HepG2 (cell line): ENCODE data around the gene LSR. TPM values are rescaled to one million over a fixed set of nuclear protein-coding genes. Genes with fewer than 3 reads are reported as not detected.

Experiments
- ATAC-seq: fragments of 200-7000 bp; cut with Tn5 transposase; 3 replicates; pipeline ENCODE4 v1.9.1; 2020; ENCODE audit warnings: mild to moderate bottlenecking, moderate library complexity
- BruUV-seq: library from RNA; stranded (reverse); fragments of 400-500 nt; replicated peaks from 2 replicates; lab custom pipeline; 2021; lab: Mats Ljungman, UMichigan
- CTCF ChIA-PET: fragments of 300-600 bp; formaldehyde crosslinking; extraction: SDS; loops from one replicate; lab custom pipeline; 2021; ENCODE audit warnings: low total read pairs, inconsistent platforms, low intra/inter-chr PET ratio; lab: Yijun Ruan, JAX
- POLR2A ChIA-PET: fragments of 350-600 bp; sonication (Branson Sonifier 250); formaldehyde crosslinking; loops from one replicate; lab custom pipeline; 2020; ENCODE audit warnings: antibody characterized with exemption, inconsistent platforms; lab: Yijun Ruan, JAX
- DNase-seq: peaks from one replicate; pipeline ENCODE4 v3.0.0-alpha.2; 2015; ENCODE audit warnings: low spot score
- FAIRE-seq: peaks from 3 replicates; lab custom pipeline; 2011; peaks lifted over from hg19 to GRCh38; lab: Jason Lieb, UNC
- H2AFZ ChIP-seq: one replicate; pipeline ENCODE4 v1.6.1; 2011; ENCODE audit warnings: low read length, inconsistent platforms
- H3K27ac ChIP-seq: fragments of 300-600 bp; 3 replicates; pipeline ENCODE4 v1.8.0; 2011; ENCODE audit warnings: mixed run types, mild to moderate bottlenecking, mixed read lengths, low read length, inconsistent platforms; ENCODE audit not compliant: insufficient read depth; ENCODE audit errors: extremely low read length
- H3K27me3 ChIP-seq, 2 experiments: fragments of 200-600 bp in 1 of 2; 2 replicates in 1 of 2; 3 replicates in 1 of 2; pipeline versions ENCODE4 v1.6.0 to v1.8.0; 2011; ENCODE audit warnings: low read length in 2 of 2, mild to moderate bottlenecking in 2 of 2, moderate library complexity in 2 of 2, inconsistent platforms in 1 of 2; ENCODE audit not compliant: insufficient read depth in 2 of 2, control insufficient read depth in 1 of 2
- H3K36me3 ChIP-seq, 2 experiments: fragments of 200-600 bp in 1 of 2; replicated peaks in 1 of 2; 2 replicates in 1 of 2; 3 replicates in 1 of 2; pipeline versions ENCODE4 v1.5.1 to v1.8.0; 2011; ENCODE audit warnings: low read length in 2 of 2, inconsistent platforms in 1 of 2; ENCODE audit not compliant: insufficient read depth in 2 of 2, control insufficient read depth in 1 of 2
- H3K4me1 ChIP-seq: 2 replicates; pipeline ENCODE4 v1.5.1; 2012; ENCODE audit warnings: low read length, inconsistent platforms; ENCODE audit not compliant: insufficient read depth
- H3K4me2 ChIP-seq: 2 replicates; pipeline ENCODE4 v1.6.0; 2011; ENCODE audit warnings: low read depth, low read length, inconsistent platforms
- H3K4me3 ChIP-seq, 3 experiments: fragments of 200-600 bp in 1 of 3; sonication (generic), shearing (Covaris generic) in 1 of 3; replicated peaks in 1 of 3; 2 replicates each; pipeline ENCODE4 v1.5.1; 2011 to 2016; ENCODE audit warnings: low read length in 3 of 3, inconsistent platforms in 2 of 3, low read depth in 2 of 3, mild to moderate bottlenecking in 2 of 3, control low read depth in 1 of 3, mixed read lengths in 1 of 3; ENCODE audit not compliant: insufficient read depth in 1 of 3
- H3K79me2 ChIP-seq: one replicate; pipeline ENCODE4 v1.6.1; 2011; ENCODE audit warnings: low read length, inconsistent platforms; ENCODE audit not compliant: insufficient read depth
- H3K9ac ChIP-seq: 2 replicates; pipeline ENCODE4 v1.6.0; 2011; ENCODE audit warnings: mild to moderate bottlenecking, low read depth, low read length, inconsistent platforms; ENCODE audit not compliant: insufficient read depth
- H3K9me3 ChIP-seq: 2 replicates; pipeline ENCODE4 v1.5.1; 2012; ENCODE audit warnings: mild to moderate bottlenecking, low read length
- H4K20me1 ChIP-seq: 2 replicates; pipeline ENCODE4 v1.6.0; 2011; ENCODE audit warnings: inconsistent platforms, mild to moderate bottlenecking, low read length, moderate library complexity; ENCODE audit not compliant: insufficient read depth
- AGO2 ChIP-seq: fragments of 200-400 bp; formaldehyde crosslinking; optimal IDR thresholded peaks from 2 replicates; pipeline ENCODE3; 2017; ENCODE audit warnings: mild to moderate bottlenecking, low read depth, low read length, moderate library complexity
- HNRNPH1 ChIP-seq: fragments of 200-400 bp; formaldehyde crosslinking; optimal IDR thresholded peaks from 2 replicates; pipeline ENCODE3; 2017; ENCODE audit warnings: mild to moderate bottlenecking, low read depth, low read length
- NFKBIZ ChIP-seq: IDR thresholded peaks from 2 replicates; pipeline ENCODE4 v1.6.1; 2018; ENCODE audit warnings: missing genetic modification reagents, missing compliant biosample characterization
- RNF2 ChIP-seq: fragments of 450-650 bp; conservative IDR thresholded peaks from 2 replicates; pipeline ENCODE4 v1.6.1; 2016; ENCODE audit warnings: low read depth
- TCF7 ChIP-seq: sonication (generic); IDR thresholded peaks from 2 replicates; pipeline ENCODE4 v1.6.1; 2016; ENCODE audit warnings: antibody characterized with exemption, low read depth
- ZNF660 ChIP-seq: sonication (generic); formaldehyde crosslinking; IDR thresholded peaks from 2 replicates; pipeline ENCODE4 v1.5.1; 2020; ENCODE audit warnings: mild to moderate bottlenecking, low read depth, missing genetic modification reagents, borderline replicate concordance
- WGBS: methylation state at CpG from one replicate; pipeline ENCODE4 v1.1.6; 2017; ENCODE audit warnings: low lambda C conversion rate; 5-methylcytosine and 5-hydroxymethylcytosine counted together
- in situ Hi-C: cut with HindIII; loops from 2 replicates; pipeline ENCODE4 v1.10.0; 2017; ENCODE audit warnings: low pct_unique_long_range_greater_than_20kb; ENCODE audit not compliant: extremely low pct_ligation_motif_present
- intact Hi-C: fragments of 100-400 bp; cut with micrococcal nuclease; formaldehyde crosslinking; loops from one replicate; pipeline ENCODE4 v1.10.0; 2022; ENCODE audit not compliant: unreplicated experiment
- polyA plus RNA-seq, 8 experiments: library from polyadenylated mRNA; depleted of rRNA in 3 of 8; stranded (reverse) in 7 of 8; unstranded in 1 of 8; fragments of >200 nt; fragmentation: Illumina TruSeq in 4 of 8; extraction: Trizol in 4 of 8; gene quantifications; 2 replicates each; pipeline versions ENCODE4 v1.2.1 to v1.2.3, GENCODE V29; 2011 to 2016; ENCODE audit warnings: low read depth in 4 of 8, missing spikeins in 1 of 8, mixed read lengths in 1 of 8; ENCODE audit not compliant: insufficient read depth in 1 of 8
- total RNA-seq, 5 experiments: library from RNA; depleted of rRNA; stranded (reverse); fragments of >200 nt; fragmentation: Illumina TruSeq; extraction: Trizol; gene quantifications; 2 replicates each; pipeline ENCODE4 v1.2.3, GENCODE V29; 2016; ENCODE audit warnings: low read depth in 1 of 5
- TF ChIP-seq, protein P1 (sequence below): sonication (generic); formaldehyde crosslinking; IDR thresholded peaks from 2 replicates; pipeline ENCODE4 v1.5.1; 2020; ENCODE audit warnings: mild to moderate bottlenecking, missing genetic modification reagents, moderate library complexity

The LSR gene
- total and polyA plus RNA-seq, 2 of the 13 experiments (the other 11 are each of a cell fraction or from before 2014, with no cell fraction given) = 29.2 to 79.2 TPM

DNA sequence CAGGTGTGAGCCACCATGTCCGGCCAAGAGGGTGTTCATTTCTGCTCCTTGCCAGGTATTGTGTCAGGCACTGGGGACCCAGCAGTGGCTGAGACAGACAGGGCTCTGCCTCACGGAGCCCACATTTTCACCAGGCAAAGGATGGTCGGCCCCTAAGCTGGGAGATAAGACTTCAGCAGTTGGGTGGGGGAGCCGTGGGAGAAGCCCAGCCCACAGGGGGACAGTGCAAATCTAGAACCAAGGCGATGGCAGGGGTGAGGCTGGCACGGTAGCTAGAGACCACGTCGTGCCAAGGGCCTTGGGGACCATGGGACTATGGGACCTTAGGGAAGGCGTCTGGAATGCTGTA is 8.3 kb downstream of the LSR start:
- DNase-seq (no peak), ATAC-seq (no peak), FAIRE-seq (no peak)
- Histone ChIP-seq H3K4me3 (no peak overlapping the region), H3K9ac (no peak overlapping the region), H3K27ac (no peak overlapping the region), H4K20me1 (0 out of 2 replicates have a peak, but pooled peaks cover 3% of the 10 kb centered on the region), H3K9me3 (no peaks in the 10 kb centered on the region), H3K4me2 (no peak overlapping the region), H3K27me3 (no peaks in the 10 kb centered on the region), H3K4me1 (peaks cover 37% of the 10 kb centered on the region), H3K36me3 (peaks cover 13 to 57% of the 10 kb centered on the region in 2 experiments; a peak in 4 of 5 replicates), H3K79me2 (no peaks in the 10 kb centered on the region), H2AFZ (no peak overlapping the region)
- intact Hi-C loops (no loop called here), in situ Hi-C loops (no loop called here)
- no TSS peak for BruUV-seq
- ChIA-PET POLR2A (interaction anchor here (1.6 kb wide), 1 partner anchor 9 kb away, joined by 3 read pairs; no protein-coding TSS in a partner anchor), CTCF (no interaction called here)
- WGBS = 94% methylated on average over 8 of the region's 9 CpGs
- TF ChIP-seq TCF7 (no peak), AGO2 (peak; percentile 68)

DNA sequence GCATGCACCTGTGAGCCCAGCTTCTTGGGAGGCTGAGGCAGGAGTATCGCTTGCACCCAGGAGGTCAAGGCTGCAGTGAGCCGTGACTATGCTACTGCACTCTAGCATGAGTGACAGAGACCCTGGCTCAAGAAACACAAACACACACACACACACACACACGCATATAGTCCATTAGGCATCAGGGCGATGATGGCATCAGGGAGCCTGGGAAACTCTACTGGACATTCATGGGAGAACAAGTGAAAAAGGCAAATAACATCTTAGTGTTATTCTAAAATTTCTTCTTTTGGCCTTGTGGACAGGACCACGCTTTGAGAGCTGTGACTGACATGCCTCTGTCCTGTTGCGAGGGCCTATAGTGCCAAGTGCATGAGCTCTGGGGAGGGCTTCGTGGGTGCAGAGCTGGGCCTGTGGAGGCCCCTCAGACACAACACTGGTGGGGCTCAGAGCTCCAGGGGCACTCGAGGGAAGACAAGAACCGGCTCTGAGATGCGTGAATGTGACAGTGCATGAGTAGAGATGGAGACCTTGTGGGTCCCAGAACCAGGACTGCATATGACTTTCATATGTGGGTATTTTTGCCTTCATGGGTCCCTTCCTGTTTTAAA is 12.0 kb downstream of the LSR start:
- H3K4me3 ChIP-seq = no peak overlapping the region
- CTCF ChIA-PET = no interaction called here
- no peaks in the 10 kb centered on the region for H4K20me1 ChIP-seq
- BruUV-seq = no TSS peak
- no peak overlapping the region for H3K27ac ChIP-seq
- DNase-seq (no peak), FAIRE-seq (no peak), ATAC-seq (no peak)
- no peaks in the 10 kb centered on the region for H3K9me3 ChIP-seq
- POLR2A ChIA-PET = interaction anchor here (1.1 kb wide), 1 partner anchor 11 kb away, joined by 3 read pairs; no protein-coding TSS in a partner anchor
- in situ Hi-C loops = no loop called here
- H3K4me2 ChIP-seq = no peak overlapping the region
- 0 out of 2 replicates have a peak, but pooled peaks cover 12% of the 10 kb centered on the region for H3K4me1 ChIP-seq
- H3K27me3 ChIP-seq = no peaks in the 10 kb centered on the region
- intact Hi-C loops = no loop called here
- H3K9ac ChIP-seq = no peak overlapping the region
- no peak overlapping the region for H2AFZ ChIP-seq
- no peaks in the 10 kb centered on the region for H3K79me2 ChIP-seq
- H3K36me3 ChIP-seq = peaks cover 17 to 66% of the 10 kb centered on the region in 2 experiments; a peak in 4 of 5 replicates
- TF ChIP-seq RNF2 (no peak), NFKBIZ (CRISPR knock-in tag) (no peak), HNRNPH1 (no peak), ZNF660 (CRISPR knock-in tag) (no peak)
- TF ChIP-seq, protein P1, sequence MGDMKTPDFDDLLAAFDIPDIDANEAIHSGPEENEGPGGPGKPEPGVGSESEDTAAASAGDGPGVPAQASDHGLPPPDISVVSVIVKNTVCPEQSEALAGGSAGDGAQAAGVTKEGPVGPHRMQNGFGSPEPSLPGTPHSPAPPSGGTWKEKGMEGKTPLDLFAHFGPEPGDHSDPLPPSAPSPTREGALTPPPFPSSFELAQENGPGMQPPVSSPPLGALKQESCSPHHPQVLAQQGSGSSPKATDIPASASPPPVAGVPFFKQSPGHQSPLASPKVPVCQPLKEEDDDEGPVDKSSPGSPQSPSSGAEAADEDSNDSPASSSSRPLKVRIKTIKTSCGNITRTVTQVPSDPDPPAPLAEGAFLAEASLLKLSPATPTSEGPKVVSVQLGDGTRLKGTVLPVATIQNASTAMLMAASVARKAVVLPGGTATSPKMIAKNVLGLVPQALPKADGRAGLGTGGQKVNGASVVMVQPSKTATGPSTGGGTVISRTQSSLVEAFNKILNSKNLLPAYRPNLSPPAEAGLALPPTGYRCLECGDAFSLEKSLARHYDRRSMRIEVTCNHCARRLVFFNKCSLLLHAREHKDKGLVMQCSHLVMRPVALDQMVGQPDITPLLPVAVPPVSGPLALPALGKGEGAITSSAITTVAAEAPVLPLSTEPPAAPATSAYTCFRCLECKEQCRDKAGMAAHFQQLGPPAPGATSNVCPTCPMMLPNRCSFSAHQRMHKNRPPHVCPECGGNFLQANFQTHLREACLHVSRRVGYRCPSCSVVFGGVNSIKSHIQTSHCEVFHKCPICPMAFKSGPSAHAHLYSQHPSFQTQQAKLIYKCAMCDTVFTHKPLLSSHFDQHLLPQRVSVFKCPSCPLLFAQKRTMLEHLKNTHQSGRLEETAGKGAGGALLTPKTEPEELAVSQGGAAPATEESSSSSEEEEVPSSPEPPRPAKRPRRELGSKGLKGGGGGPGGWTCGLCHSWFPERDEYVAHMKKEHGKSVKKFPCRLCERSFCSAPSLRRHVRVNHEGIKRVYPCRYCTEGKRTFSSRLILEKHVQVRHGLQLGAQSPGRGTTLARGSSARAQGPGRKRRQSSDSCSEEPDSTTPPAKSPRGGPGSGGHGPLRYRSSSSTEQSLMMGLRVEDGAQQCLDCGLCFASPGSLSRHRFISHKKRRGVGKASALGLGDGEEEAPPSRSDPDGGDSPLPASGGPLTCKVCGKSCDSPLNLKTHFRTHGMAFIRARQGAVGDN (CRISPR knock-in tag) = 0 out of 2 replicates have a peak, but pooled peaks have one; percentile 8
- 95% methylated on average over 7 of the region's 10 CpGs for WGBS
